Measurements from ENCODE around the gene HNRNPK. TPM values are rescaled to one million over a fixed set of nuclear protein-coding genes. Genes with fewer than 3 reads are reported as not detected.
A peak's percentile ranks its signal among the peaks of the same experiment; 100 is the strongest.

Gene HNRNPK
- total RNA-seq, 1 experiment from 2014 or later = 723 TPM

DNA sequence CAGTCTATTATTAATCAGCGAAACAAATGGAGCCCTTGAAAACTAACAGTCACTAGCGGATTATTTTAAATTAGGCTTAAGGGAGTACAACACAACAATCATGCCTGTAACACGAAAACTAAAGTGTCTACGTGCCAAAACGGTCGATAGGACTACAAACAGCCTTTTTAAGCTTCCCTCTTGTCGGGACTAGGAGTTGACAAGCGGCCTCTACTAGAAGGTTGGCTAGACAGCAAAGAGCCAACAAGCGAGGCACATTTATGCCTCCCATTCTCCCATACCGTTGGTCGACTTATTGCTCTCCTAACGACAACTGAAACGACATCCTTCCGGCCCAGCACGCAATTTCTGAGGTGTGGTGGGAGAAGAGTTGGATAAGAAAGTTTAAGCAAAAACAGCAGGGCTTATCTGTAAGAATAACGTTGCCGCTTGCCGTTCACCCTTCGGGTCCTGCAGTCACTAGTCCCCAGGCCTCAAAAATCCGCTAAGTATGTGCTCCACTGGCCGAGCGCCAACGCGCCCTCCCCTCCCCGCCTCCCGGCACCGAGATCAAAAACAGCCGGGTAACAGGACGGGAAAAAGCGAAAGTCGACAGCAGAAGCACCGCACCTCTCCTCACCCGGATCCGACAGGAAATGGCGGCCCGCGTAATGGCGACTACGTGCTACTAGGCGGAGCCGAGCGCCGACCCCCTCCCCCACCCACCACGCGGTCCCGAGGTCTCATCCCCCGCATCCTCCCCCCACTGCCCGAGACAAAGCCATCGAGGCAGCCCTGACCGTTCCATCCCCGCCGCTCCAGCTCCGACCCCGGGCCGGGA is 813 bp downstream of the HNRNPK start:
- peak; percentile 37 for ATAC-seq
- peaks cover 52% of the 10 kb centered on the region for H3K36me3 Mint-ChIP-seq
- H3K9me3 Mint-ChIP-seq = no peaks in the 10 kb centered on the region
- peaks cover 2% of the 10 kb centered on the region for H3K27me3 Mint-ChIP-seq (ENCODE audit: low read depth)
- H3K27ac Mint-ChIP-seq = peak overlapping the region; percentile 100
- TF ChIP-seq, protein P1, sequence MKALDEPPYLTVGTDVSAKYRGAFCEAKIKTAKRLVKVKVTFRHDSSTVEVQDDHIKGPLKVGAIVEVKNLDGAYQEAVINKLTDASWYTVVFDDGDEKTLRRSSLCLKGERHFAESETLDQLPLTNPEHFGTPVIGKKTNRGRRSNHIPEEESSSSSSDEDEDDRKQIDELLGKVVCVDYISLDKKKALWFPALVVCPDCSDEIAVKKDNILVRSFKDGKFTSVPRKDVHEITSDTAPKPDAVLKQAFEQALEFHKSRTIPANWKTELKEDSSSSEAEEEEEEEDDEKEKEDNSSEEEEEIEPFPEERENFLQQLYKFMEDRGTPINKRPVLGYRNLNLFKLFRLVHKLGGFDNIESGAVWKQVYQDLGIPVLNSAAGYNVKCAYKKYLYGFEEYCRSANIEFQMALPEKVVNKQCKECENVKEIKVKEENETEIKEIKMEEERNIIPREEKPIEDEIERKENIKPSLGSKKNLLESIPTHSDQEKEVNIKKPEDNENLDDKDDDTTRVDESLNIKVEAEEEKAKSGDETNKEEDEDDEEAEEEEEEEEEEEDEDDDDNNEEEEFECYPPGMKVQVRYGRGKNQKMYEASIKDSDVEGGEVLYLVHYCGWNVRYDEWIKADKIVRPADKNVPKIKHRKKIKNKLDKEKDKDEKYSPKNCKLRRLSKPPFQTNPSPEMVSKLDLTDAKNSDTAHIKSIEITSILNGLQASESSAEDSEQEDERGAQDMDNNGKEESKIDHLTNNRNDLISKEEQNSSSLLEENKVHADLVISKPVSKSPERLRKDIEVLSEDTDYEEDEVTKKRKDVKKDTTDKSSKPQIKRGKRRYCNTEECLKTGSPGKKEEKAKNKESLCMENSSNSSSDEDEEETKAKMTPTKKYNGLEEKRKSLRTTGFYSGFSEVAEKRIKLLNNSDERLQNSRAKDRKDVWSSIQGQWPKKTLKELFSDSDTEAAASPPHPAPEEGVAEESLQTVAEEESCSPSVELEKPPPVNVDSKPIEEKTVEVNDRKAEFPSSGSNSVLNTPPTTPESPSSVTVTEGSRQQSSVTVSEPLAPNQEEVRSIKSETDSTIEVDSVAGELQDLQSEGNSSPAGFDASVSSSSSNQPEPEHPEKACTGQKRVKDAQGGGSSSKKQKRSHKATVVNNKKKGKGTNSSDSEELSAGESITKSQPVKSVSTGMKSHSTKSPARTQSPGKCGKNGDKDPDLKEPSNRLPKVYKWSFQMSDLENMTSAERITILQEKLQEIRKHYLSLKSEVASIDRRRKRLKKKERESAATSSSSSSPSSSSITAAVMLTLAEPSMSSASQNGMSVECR (CRISPR knock-in tag; IDR thresholded peaks at IDR 0.05; ENCODE audit: borderline replicate concordance) = no peak
- TF ChIP-seq, protein P2, sequence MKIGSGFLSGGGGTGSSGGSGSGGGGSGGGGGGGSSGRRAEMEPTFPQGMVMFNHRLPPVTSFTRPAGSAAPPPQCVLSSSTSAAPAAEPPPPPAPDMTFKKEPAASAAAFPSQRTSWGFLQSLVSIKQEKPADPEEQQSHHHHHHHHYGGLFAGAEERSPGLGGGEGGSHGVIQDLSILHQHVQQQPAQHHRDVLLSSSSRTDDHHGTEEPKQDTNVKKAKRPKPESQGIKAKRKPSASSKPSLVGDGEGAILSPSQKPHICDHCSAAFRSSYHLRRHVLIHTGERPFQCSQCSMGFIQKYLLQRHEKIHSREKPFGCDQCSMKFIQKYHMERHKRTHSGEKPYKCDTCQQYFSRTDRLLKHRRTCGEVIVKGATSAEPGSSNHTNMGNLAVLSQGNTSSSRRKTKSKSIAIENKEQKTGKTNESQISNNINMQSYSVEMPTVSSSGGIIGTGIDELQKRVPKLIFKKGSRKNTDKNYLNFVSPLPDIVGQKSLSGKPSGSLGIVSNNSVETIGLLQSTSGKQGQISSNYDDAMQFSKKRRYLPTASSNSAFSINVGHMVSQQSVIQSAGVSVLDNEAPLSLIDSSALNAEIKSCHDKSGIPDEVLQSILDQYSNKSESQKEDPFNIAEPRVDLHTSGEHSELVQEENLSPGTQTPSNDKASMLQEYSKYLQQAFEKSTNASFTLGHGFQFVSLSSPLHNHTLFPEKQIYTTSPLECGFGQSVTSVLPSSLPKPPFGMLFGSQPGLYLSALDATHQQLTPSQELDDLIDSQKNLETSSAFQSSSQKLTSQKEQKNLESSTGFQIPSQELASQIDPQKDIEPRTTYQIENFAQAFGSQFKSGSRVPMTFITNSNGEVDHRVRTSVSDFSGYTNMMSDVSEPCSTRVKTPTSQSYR (CRISPR knock-in tag; IDR thresholded peaks at IDR 0.05) = peak; percentile 63
- TF ChIP-seq, protein P3, sequence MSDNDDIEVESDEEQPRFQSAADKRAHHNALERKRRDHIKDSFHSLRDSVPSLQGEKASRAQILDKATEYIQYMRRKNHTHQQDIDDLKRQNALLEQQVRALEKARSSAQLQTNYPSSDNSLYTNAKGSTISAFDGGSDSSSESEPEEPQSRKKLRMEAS (CRISPR knock-in tag; IDR thresholded peaks at IDR 0.05) = peak; percentile 81; the same call in 1 of the 2 replicates
- TF ChIP-seq ZNF138 (CRISPR knock-in tag; conservative IDR thresholded peaks at IDR 0.05) (no peak), FOXJ3 (CRISPR knock-in tag; IDR thresholded peaks at IDR 0.05; ENCODE audit: borderline replicate concordance) (no peak), MXD4 (CRISPR knock-in tag; IDR thresholded peaks at IDR 0.05; ENCODE audit: borderline replicate concordance) (no peak), ZBTB21 (CRISPR knock-in tag; IDR thresholded peaks at IDR 0.05; ENCODE audit: borderline replicate concordance) (0 out of 2 replicates have a peak, but pooled peaks have one; percentile 8), ZNF671 (CRISPR knock-in tag; IDR thresholded peaks at IDR 0.05) (0 out of 2 replicates have a peak, but pooled peaks have one; percentile 2)
- TF ChIP-seq, protein P4, sequence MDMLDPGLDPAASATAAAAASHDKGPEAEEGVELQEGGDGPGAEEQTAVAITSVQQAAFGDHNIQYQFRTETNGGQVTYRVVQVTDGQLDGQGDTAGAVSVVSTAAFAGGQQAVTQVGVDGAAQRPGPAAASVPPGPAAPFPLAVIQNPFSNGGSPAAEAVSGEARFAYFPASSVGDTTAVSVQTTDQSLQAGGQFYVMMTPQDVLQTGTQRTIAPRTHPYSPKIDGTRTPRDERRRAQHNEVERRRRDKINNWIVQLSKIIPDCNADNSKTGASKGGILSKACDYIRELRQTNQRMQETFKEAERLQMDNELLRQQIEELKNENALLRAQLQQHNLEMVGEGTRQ (CRISPR knock-in tag; IDR thresholded peaks at IDR 0.05) = 0 out of 2 replicates have a peak, but pooled peaks have one; percentile 11
- TF ChIP-seq, protein P5, sequence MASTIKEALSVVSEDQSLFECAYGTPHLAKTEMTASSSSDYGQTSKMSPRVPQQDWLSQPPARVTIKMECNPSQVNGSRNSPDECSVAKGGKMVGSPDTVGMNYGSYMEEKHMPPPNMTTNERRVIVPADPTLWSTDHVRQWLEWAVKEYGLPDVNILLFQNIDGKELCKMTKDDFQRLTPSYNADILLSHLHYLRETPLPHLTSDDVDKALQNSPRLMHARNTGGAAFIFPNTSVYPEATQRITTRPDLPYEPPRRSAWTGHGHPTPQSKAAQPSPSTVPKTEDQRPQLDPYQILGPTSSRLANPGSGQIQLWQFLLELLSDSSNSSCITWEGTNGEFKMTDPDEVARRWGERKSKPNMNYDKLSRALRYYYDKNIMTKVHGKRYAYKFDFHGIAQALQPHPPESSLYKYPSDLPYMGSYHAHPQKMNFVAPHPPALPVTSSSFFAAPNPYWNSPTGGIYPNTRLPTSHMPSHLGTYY (CRISPR knock-in tag; IDR thresholded peaks at IDR 0.05) = 0 out of 2 replicates have a peak, but pooled peaks have one; percentile 26
- TF ChIP-seq, protein P6, sequence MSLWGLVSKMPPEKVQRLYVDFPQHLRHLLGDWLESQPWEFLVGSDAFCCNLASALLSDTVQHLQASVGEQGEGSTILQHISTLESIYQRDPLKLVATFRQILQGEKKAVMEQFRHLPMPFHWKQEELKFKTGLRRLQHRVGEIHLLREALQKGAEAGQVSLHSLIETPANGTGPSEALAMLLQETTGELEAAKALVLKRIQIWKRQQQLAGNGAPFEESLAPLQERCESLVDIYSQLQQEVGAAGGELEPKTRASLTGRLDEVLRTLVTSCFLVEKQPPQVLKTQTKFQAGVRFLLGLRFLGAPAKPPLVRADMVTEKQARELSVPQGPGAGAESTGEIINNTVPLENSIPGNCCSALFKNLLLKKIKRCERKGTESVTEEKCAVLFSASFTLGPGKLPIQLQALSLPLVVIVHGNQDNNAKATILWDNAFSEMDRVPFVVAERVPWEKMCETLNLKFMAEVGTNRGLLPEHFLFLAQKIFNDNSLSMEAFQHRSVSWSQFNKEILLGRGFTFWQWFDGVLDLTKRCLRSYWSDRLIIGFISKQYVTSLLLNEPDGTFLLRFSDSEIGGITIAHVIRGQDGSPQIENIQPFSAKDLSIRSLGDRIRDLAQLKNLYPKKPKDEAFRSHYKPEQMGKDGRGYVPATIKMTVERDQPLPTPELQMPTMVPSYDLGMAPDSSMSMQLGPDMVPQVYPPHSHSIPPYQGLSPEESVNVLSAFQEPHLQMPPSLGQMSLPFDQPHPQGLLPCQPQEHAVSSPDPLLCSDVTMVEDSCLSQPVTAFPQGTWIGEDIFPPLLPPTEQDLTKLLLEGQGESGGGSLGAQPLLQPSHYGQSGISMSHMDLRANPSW (CRISPR knock-in tag; conservative IDR thresholded peaks at IDR 0.05; ENCODE audit: low read depth) = no peak
- TF ChIP-seq, protein P7, sequence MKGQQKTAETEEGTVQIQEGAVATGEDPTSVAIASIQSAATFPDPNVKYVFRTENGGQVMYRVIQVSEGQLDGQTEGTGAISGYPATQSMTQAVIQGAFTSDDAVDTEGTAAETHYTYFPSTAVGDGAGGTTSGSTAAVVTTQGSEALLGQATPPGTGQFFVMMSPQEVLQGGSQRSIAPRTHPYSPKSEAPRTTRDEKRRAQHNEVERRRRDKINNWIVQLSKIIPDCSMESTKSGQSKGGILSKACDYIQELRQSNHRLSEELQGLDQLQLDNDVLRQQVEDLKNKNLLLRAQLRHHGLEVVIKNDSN (CRISPR knock-in tag; IDR thresholded peaks at IDR 0.05) = 0 out of 2 replicates have a peak, but pooled peaks have one; percentile 28
- CTCF ChIA-PET = no interaction called here
- peaks cover 52% of the 10 kb centered on the region for H3K4me1 Mint-ChIP-seq
- H3K4me3 Mint-ChIP-seq = peak overlapping the region; percentile 99
- peak; percentile 78 for DNase-seq (ENCODE audit: low spot score)
- POLR2A ChIA-PET = interaction anchor here (0.6 to 2.7 kb wide), 9 partner anchors 9 to 285 kb away, joined by 3 to 24 read pairs (median 5); partner anchors contain the start of genes KIF27 and UBQLN1
